ENCODE data around the gene PTPN2. TPM values are rescaled to one million over a fixed set of nuclear protein-coding genes. Genes with fewer than 3 reads are reported as not detected.
"Not testable (repeated sequence)": the region's sequence is repeated elsewhere in the genome, so short reads cannot be mapped to it uniquely, and the experiment has no call there.

Gene PTPN2
- total and polyA plus RNA-seq, 4 donors, result 47.8 to 79.9 (median 64.3) TPM

- ATAC-seq (ENCODE audit: insufficient read depth, low FRiP score) (no peak), DNase-seq (peak in 1 of 3 donors; percentile 8)
- no peaks in the 10 kb centered on the region for H3K36me3 ChIP-seq (ENCODE audit: control insufficient read depth in 4 of 4, insufficient read depth in 4 of 4, low read length in 4 of 4)
- WGBS, 2 donors, result 83 to 84% methylated on average over 49 to 54 of the region's 54 CpGs
- no peak overlapping the region for H3K4me3 ChIP-seq
- no peak overlapping the region for H3K27ac ChIP-seq (ENCODE audit: low read depth in 1 of 2, low read length in 1 of 2)
- no peak overlapping the region for H3K9ac ChIP-seq (ENCODE audit: insufficient read depth in 1 of 2, low read length in 2 of 2)
- no peaks in the 10 kb centered on the region for H3K9me3 ChIP-seq (ENCODE audit: control insufficient read depth in 4 of 4, insufficient read depth in 3 of 4, low read length in 3 of 4)
- no peaks in the 10 kb centered on the region for H3K27me3 ChIP-seq (ENCODE audit: control insufficient read depth in 3 of 3, insufficient read depth in 3 of 3, low read length in 2 of 3)
- TF ChIP-seq CTCF (IDR thresholded peaks at IDR 0.05; ENCODE audit: control extremely low read depth, extremely low read depth), result no peak
- peaks cover 0 to 2% (median 0%) of the 10 kb centered on the region in 5 donors for H3K4me1 ChIP-seq (ENCODE audit: control insufficient read depth in 5 of 5, insufficient read depth in 5 of 5, low read length in 5 of 5)
Observed at GRCh38 chr18:12776821-12777471, 107.1 kb downstream of the PTPN2 start.

GRCh38 chr18:12776415-12776814 lies 107.6 kb downstream of the PTPN2 start:
- H3K9ac ChIP-seq (ENCODE audit: insufficient read depth in 1 of 2, low read length in 2 of 2); H3K9me3 ChIP-seq (ENCODE audit: control insufficient read depth in 4 of 4, insufficient read depth in 3 of 4, low read length in 3 of 4); H3K4me3 ChIP-seq; ATAC-seq (ENCODE audit: insufficient read depth, low FRiP score); DNase-seq; H3K27me3 ChIP-seq (ENCODE audit: control insufficient read depth in 3 of 3, insufficient read depth in 3 of 3, low read length in 2 of 3); H3K36me3 ChIP-seq (ENCODE audit: control insufficient read depth in 4 of 4, insufficient read depth in 4 of 4, low read length in 4 of 4); H3K27ac ChIP-seq (ENCODE audit: low read depth in 1 of 2, low read length in 1 of 2); H3K4me1 ChIP-seq (ENCODE audit: control insufficient read depth in 5 of 5, insufficient read depth in 5 of 5, low read length in 5 of 5): not testable (repeated sequence)
- WGBS, 2 donors, result 95 to 99% methylated on average over 7 of the region's 7 CpGs

- Histone ChIP-seq H3K36me3 (ENCODE audit: control insufficient read depth in 4 of 4, insufficient read depth in 4 of 4, low read length in 4 of 4) (no peaks in the 10 kb centered on the region), H3K4me1 (ENCODE audit: control insufficient read depth in 5 of 5, insufficient read depth in 5 of 5, low read length in 5 of 5) (peaks cover 0 to 2% (median 0%) of the 10 kb centered on the region in 5 donors), H3K27me3 (ENCODE audit: control insufficient read depth in 3 of 3, insufficient read depth in 3 of 3, low read length in 2 of 3) (no peaks in the 10 kb centered on the region), H3K27ac (ENCODE audit: low read depth in 1 of 2, low read length in 1 of 2) (no peak overlapping the region), H3K4me3 (no peak overlapping the region), H3K9ac (ENCODE audit: insufficient read depth in 1 of 2, low read length in 2 of 2) (no peak overlapping the region), H3K9me3 (ENCODE audit: control insufficient read depth in 4 of 4, insufficient read depth in 3 of 4, low read length in 3 of 4) (no peaks in the 10 kb centered on the region)
- WGBS, 2 donors, result 85 to 94% methylated on average over 9 of the region's 9 CpGs
- TF ChIP-seq CTCF (IDR thresholded peaks at IDR 0.05; ENCODE audit: control extremely low read depth, extremely low read depth), result no peak
- DNase-seq, result no peak
- ATAC-seq (ENCODE audit: insufficient read depth, low FRiP score), result no peak
Observed at GRCh38 chr18:12774982-12775381, 109.1 kb downstream of the PTPN2 start.

- no peak for TF ChIP-seq CTCF (IDR thresholded peaks at IDR 0.05; ENCODE audit: control extremely low read depth, extremely low read depth)
- Histone ChIP-seq H3K36me3 (ENCODE audit: control insufficient read depth in 4 of 4, insufficient read depth in 4 of 4, low read length in 4 of 4) (no peaks in the 10 kb centered on the region), H3K4me1 (ENCODE audit: control insufficient read depth in 5 of 5, insufficient read depth in 5 of 5, low read length in 5 of 5) (peaks cover 0 to 2% (median 0%) of the 10 kb centered on the region in 5 donors), H3K4me3 (no peak overlapping the region), H3K27ac (ENCODE audit: low read depth in 1 of 2, low read length in 1 of 2) (no peak overlapping the region), H3K9me3 (ENCODE audit: control insufficient read depth in 4 of 4, insufficient read depth in 3 of 4, low read length in 3 of 4) (no peaks in the 10 kb centered on the region), H3K27me3 (ENCODE audit: control insufficient read depth in 3 of 3, insufficient read depth in 3 of 3, low read length in 2 of 3) (no peaks in the 10 kb centered on the region), H3K9ac (ENCODE audit: insufficient read depth in 1 of 2, low read length in 2 of 2) (no peak overlapping the region)
- DNase-seq (no peak), ATAC-seq (ENCODE audit: insufficient read depth, low FRiP score) (no peak)
- 89 to 90% methylated on average over 5 of the region's 5 CpGs for WGBS, 2 donors
Observed at GRCh38 chr18:12773369-12773768, 110.7 kb downstream of the PTPN2 start.
